Activated CD4-positive, alpha-beta T cell treated with anti-CD3 and anti-CD28 coated beads for 4 hours (primary cell): ENCODE data around the gene ITGA11.

Source experiments
- DNase-seq, 2 donors: peaks; one replicate each; pipeline ENCODE4 v3.0.0-alpha.2; 2020

The ITGA11 gene

GRCh38 chr15:68348606-68349005, 83.4 kb downstream of the ITGA11 start:
- DNase-seq = no peak

- peak; percentile 13 to 16 for DNase-seq
Observed at GRCh38 chr15:68348081-68348480, 83.9 kb downstream of the ITGA11 start.

- no peak for DNase-seq
Observed at GRCh38 chr15:68347392-68347791, 84.6 kb downstream of the ITGA11 start.

GRCh38 chr15:68346979-68347378, 85.0 kb downstream of the ITGA11 start:
- no peak for DNase-seq

GRCh38 chr15:68345481-68345880, 86.5 kb downstream of the ITGA11 start:
- no peak for DNase-seq

- no peak for DNase-seq
Observed at GRCh38 chr15:68344600-68344999, 87.4 kb downstream of the ITGA11 start.

GRCh38 chr15:68343579-68344225, 88.3 kb downstream of the ITGA11 start:
- DNase-seq = no peak

GRCh38 chr15:68341760-68342725, 89.9 kb downstream of the ITGA11 start:
- no peak for DNase-seq

- no peak for DNase-seq
Observed at GRCh38 chr15:68340726-68341671, 91.0 kb downstream of the ITGA11 start.

- no peak for DNase-seq
Observed at GRCh38 chr15:68339481-68339880, 92.5 kb downstream of the ITGA11 start.

- DNase-seq = no peak
Observed at GRCh38 chr15:68337826-68338225, 94.1 kb downstream of the ITGA11 start.

- no peak for DNase-seq
Observed at GRCh38 chr15:68336516-68336915, 95.4 kb downstream of the ITGA11 start.

- DNase-seq = no peak
Observed at GRCh38 chr15:68335655-68336054, 96.3 kb downstream of the ITGA11 start.

- DNase-seq = no peak
Observed at GRCh38 chr15:68335251-68335650, 96.7 kb downstream of the ITGA11 start.

- no peak for DNase-seq
Observed at GRCh38 chr15:68334661-68335124, 97.3 kb downstream of the ITGA11 start.

- no peak for DNase-seq
Observed at GRCh38 chr15:68333775-68334470, 98.0 kb downstream of the ITGA11 start.

- no peak for DNase-seq
Observed at GRCh38 chr15:68332266-68332665, 99.7 kb downstream of the ITGA11 start.

GRCh38 chr15:68330901-68331300, 101.1 kb downstream of the ITGA11 start:
- no peak for DNase-seq

GRCh38 chr15:68330416-68330815, 101.5 kb downstream of the ITGA11 start:
- DNase-seq = no peak

- DNase-seq = no peak
Observed at GRCh38 chr15:68328964-68329363, 103.0 kb downstream of the ITGA11 start.

GRCh38 chr15:68328443-68328842, 103.5 kb downstream of the ITGA11 start:
- peak in 1 of 2 donors; percentile 23 for DNase-seq

GRCh38 chr15:68326711-68327354, 105.1 kb downstream of the ITGA11 start:
- no peak for DNase-seq
